GM12873 (cell line): ENCODE measurements around the gene VWA5B1.

Source experiments
- TF ChIP-seq, protein P1 (sequence below): IDR thresholded peaks from 2 replicates; pipeline ENCODE4 v1.5.1; 2012; ENCODE audit warnings: low read depth, mild to moderate bottlenecking, moderate library complexity, low read length, control low read depth; ENCODE audit not compliant: insufficient read depth; ENCODE audit errors: missing control alignments

Gene VWA5B1

DNA sequence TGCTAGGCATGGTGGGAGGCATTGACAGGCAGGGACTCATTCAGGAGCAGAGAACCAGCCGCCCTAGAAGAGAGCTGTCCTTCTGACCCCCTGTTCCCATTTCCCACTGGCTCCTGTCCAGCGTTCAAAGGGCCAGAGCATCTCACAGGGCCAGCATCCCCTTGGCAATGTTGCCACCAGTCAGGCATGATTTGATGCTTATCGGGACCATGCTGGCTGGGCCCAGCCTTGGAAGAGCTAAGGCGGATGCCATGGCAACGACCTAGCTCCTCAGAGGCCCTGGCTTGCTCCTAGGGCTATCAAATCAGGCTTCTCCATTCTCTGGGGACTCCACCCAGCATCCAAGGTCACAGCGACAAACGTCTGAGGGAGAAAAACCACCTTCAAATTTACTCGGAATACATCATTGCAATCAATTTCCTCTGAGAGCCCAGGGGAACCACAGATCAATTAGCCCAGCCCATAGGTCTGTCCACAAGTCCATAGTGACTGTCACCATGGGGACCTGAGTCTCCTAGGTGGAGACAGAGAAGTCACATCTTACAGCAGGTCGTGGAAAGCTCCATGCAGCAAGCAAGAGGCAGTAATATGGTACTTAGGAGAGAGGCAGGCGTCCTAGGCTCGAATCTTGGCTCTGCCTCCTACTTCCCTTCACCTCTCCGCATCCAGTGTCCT lies 14.1 kb upstream of the VWA5B1 start:
- TF ChIP-seq, protein P1, sequence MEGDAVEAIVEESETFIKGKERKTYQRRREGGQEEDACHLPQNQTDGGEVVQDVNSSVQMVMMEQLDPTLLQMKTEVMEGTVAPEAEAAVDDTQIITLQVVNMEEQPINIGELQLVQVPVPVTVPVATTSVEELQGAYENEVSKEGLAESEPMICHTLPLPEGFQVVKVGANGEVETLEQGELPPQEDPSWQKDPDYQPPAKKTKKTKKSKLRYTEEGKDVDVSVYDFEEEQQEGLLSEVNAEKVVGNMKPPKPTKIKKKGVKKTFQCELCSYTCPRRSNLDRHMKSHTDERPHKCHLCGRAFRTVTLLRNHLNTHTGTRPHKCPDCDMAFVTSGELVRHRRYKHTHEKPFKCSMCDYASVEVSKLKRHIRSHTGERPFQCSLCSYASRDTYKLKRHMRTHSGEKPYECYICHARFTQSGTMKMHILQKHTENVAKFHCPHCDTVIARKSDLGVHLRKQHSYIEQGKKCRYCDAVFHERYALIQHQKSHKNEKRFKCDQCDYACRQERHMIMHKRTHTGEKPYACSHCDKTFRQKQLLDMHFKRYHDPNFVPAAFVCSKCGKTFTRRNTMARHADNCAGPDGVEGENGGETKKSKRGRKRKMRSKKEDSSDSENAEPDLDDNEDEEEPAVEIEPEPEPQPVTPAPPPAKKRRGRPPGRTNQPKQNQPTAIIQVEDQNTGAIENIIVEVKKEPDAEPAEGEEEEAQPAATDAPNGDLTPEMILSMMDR, result no peak

DNA sequence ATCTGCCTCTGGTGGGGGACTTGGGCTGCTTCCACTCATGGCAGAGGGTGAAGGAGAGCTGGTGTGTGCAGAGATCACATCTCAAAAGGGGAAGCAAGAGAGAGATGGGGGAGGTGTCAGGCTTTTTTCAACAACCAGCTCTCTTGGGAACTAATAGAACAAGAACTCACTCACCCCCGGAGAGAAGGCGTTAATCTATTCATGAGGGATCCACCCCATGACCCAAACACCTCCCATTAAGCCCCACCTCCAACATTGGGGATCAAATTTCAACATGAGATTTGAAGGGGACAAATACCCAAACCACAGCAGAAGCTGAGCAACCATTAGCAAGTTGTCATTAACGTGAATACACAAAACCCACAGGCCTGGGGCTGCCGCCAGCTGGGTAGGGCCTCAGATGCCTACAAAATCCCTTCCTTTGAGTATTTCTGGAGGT lies 12.0 kb upstream of the VWA5B1 start:
- TF ChIP-seq, protein P1, result no peak

DNA sequence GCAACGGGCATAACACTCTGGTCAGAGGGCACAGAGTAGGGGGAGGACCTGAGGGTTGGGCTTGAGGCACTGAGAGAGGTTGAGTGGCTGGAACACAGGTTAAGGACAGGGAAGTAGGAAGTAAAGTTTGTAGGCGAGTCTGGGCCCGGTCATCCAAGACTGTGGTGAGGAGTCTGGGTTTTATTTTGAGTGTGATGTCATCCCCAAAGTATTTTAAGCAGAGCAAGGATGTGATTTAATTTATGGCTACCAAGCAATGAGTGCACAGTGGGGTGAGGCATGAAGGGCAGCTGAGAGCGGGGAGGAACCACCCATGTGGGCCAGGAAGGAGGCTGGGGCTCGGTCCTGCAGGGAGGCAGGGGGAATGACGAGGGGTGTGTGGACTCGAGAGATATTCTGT lies 11.2 kb upstream of the VWA5B1 start:
- TF ChIP-seq, protein P1, result no peak

DNA sequence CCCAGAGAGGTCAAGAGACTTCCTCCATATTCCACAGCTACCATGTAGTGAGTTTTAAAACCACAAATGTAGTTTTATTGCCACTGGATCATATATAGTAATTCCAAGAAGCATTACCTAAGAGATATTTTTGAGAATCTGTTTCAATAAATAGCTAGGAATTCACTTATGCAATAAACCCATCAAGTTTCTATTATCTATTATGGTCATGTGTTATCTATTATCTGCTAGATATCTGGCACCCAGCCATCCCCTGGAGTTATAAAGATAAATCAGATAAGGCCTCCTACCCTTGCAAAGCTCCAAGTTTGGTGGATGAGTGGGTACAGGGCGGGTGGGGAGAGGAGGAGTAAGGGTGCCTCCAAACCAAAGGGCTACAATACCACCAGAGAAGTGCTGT lies 10.3 kb upstream of the VWA5B1 start:
- TF ChIP-seq, protein P1, result no peak

DNA sequence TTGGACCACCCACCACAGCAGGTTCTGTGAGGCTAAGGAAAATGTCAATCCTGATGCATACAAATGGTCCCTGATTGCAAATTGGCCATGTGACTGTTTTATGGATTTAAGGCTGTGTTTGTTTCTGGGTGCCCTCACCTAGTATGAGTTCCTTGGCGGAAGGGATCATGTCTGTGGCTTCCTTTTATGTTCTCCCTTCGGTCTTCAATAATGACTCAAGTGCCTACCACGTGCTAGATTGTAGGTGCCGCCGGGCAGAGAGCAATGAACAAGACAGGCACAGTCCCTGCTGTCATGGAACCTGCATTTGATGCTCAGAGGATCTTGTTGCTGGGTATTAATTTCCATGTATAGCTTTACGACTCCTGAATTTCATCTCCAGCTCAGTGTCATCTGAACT lies 9.8 kb upstream of the VWA5B1 start:
- TF ChIP-seq, protein P1, result no peak

DNA sequence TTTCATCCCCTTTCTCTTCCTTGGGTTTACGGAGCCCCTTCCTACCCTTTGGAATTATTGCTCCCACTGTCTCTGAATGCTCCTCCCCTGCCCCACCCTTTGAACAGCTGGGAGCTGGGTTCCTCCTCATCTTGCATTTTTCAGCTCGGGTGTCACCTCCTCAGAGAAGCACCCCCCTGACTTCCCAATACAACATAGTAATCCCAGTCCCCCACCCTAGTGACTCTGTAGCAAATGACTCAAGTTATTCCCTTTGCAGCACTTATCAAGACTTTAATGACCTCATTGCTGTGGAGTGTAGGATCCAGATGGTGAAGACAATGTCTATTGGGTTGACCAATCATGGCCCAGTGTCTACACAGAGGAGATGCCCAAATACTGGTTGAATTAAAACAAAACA lies 8.9 kb upstream of the VWA5B1 start:
- TF ChIP-seq, protein P1, result no peak

DNA sequence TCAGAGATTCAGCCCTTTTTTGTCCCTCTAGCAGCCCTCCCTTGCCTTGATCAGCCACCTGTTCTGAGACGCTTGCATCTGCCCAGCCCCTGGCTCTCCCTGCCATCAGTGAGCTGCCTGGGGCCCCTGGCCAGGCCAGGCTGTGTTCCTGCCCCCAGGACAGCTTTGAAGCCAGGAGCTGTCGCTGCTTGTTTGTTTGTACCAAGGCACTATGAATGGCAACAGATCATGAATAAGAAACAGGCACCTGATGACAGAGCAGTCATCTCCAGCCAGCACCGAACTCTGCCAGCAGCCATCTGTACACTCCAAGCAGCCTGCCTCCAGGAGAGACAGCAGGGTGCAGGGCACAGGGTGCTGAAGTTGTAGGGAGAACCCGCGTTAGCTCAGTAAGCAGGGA lies 8.1 kb upstream of the VWA5B1 start:
- TF ChIP-seq, protein P1, result no peak
